ENCODE results near the gene CCDC88C.

CCDC88C gene

DNA sequence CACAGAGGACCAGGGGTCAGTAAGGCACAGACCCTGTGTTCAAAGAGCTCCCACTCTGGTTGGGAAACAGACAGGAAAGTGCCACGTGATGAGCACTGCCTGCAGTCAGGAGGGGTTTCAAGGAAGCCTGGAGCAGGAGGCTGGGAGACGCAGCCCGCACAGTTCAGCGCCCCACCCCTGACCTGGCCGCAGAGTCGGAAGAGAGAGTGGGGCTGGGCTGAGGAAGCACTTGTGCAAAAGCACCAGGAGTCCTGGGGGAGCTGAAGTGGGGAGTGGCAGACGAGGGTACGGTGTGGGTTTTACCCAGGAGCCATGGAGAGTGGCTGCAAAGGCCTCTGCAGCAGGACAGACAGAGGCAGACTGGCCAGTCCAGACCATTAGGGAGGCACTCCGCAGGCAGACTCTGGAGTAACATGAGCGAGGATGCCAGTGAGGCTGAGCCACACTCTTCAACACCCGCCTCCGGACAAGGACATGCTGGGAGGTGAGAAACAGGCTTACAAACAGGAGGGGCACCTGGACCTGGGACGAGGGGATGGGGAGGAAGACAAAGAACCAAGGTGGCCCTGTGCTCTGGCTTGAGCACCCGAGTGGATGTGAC lies 87.4 kb downstream of the CCDC88C start:
- no peak for DNase-seq (ENCODE audit: low read depth, low spot score)

DNA sequence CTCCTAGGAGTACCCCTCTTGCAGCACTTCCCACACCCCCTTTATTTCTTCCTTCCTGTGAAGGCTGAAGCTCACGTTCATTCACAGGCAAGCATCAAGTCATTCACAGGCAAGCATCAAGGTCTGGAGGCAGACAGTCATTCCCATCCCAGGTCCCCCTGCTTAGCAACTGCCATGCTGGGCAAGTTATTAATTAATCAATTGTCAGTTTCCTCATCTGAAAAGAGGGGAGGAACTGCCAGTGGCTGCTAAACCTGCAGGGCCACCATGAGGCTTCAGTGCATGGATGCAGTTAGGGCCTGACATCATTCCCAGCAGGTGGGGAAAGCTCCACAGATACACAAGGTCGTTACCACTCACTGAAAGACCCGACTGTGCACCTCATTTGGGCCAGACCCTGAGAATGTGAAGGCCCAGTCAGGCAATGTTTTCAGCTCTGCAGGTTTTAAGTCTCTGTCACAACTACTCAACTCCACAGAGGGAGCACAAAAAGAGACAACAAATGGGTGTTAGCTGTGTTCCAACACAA lies 88.1 kb downstream of the CCDC88C start:
- no peak for DNase-seq (ENCODE audit: low read depth, low spot score)

DNA sequence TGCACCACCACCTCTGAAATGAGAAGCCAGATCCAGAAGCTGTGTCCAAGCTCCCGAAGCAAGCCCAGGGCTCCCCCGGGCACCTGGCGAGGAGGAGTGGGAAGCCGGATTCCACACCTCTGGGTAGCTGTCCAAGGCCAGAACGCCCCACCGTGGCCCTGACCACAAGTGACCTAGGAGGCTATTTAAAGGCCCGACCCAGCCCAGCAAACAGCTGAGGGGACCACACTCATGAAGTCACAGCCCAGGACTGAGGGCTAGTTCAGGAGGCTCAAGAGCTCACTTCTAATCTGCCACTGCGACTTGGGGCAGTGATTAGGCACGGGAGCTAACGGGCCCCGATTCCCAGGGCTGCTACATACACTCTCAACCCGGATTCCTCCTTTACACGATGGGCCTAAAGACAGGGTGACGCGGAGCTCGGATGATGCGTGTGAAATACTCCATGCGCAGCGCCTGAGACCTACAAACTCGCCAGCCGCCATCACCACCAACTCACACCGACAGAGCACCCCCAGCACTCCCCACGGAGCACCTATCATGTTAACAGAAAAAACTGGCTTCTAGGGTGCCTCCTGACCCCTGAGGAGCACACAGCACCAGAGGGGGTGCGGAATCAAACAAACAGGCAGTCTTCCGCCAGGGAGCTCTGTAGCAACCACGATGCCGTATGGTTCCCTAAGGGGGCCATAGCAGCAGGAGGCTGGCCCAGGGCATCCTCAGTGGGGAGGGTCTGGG lies 89.1 kb downstream of the CCDC88C start:
- no peak for DNase-seq (ENCODE audit: low read depth, low spot score)

DNA sequence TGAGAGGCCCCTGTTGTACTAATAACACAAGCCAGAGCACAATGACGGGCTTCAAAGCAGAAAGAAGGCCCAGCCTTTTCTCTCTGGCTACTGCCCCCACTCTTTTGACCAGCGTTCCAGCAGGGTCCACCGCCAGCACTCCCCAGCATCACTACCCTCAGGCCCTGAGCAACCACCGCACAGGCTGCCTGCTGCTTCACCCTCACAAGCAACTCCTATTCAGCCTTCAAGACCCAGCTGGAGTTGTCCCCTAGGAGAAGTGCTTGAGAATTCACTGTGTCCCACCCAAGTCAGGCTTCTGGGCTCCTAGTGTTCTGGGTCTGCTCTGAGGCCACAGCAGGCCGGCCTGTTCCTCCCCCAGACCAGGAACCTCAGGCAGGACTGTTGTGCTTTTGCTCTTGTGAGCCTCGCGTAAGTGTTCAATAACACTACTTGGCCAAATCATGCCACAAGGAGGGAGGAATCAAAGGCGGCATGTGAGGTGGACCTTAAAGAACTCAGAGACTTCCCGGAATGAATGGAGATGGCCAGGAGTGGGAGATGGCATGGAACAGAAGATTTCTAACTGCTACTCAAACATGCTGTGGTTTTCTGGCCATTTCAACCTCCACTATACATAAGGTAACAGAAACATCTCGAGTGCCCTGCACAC lies 89.8 kb downstream of the CCDC88C start:
- DNase-seq (ENCODE audit: low read depth, low spot score) = no peak

DNA sequence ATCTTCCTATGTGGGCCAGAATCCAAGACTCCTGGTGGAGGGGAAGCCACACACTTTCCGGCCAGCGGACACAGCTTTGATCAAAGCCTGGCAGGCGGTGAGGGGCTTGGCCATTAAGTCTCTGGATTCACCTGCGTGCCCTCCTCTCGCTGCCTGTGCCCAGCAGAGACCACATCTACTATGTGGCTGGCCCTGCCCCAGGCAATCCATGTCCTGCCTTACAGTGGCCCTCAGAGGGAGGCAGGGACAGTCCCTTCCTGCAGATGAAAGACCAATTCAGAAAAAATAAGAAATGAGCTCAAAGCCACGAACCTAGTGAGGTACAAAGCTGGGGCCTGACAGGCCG lies 90.4 kb downstream of the CCDC88C start:
- DNase-seq (ENCODE audit: low read depth, low spot score) = no peak

DNA sequence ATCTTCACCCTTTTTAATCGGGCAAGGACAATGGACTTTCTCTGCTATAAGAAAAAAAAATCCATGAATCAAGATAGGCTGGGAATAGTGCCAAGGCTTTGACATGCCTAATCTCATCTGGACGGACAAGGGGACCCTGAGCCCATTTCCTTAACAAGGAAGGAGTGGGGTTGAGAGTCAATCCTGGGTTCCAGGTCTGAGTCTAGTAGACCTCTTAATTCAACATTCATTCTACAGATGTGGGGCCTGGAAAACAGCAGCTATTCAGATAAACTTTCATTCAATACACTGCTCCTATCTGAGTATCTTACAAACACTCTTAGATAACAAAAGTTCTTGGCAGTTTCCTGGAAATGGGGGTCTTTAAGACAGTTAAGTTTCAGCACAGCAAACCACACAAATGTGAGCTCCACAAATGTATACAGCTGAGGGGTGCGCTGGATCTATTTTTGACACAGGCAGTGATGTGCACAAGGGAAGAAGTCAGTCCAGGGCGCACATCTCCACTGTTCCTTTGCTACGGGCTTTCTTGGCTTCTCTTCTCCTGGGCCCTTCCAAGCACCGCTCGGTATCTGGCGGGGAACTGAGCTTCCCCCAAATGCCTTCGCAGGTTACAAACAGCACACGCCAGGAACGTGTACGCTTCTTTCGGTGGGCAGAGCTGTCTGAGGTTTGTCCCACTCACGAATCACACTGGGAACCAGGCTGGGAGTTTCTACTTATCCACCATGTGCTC lies 90.9 kb downstream of the CCDC88C start:
- no peak for DNase-seq (ENCODE audit: low read depth, low spot score)

DNA sequence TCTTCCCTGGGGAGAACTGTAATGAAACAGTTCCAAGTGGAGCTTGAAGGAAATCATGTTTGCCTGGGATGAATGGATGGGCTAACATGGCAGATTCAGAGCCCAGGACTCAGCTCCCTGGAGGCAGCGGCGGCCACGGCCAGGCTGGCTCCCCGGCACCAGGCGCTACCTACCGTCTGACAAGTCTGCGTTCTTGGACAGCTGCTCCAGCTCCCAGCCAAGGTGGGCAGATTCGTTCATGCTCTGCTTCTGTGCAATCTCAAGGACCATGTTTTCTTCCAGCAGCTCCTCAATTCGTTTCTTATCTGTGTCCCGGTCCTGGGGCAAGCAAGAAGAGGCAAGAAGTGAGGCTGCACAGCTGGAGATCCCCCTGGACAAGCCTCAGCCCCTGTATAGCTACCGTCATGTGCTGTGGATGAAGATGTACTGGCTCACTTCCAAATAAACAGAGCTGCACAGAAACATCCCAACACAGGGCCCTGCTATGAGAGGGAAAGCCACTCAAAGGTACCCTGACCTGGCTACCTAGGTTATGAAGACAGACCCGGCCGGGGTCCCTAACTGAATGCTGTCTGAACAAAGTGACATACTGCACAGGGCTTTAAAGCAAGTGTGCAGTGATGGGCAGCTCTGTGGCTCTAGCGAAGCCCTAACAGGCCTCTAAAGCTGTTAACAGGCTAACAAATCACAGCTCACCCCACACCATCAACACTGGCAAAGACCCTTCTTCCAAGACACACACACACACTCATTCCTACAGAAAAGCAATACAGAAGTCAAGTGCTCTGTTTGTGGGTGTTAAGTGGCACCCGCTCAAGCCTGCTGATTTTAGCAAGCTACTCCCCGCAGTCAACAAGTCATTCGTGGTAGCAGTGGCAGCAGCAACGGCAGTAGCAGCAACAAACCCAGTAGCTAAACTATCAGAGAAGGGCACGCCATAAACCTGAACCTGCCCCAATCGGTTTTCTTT lies 92.7 kb downstream of the CCDC88C start:
- DNase-seq (ENCODE audit: low read depth, low spot score) = no peak

DNA sequence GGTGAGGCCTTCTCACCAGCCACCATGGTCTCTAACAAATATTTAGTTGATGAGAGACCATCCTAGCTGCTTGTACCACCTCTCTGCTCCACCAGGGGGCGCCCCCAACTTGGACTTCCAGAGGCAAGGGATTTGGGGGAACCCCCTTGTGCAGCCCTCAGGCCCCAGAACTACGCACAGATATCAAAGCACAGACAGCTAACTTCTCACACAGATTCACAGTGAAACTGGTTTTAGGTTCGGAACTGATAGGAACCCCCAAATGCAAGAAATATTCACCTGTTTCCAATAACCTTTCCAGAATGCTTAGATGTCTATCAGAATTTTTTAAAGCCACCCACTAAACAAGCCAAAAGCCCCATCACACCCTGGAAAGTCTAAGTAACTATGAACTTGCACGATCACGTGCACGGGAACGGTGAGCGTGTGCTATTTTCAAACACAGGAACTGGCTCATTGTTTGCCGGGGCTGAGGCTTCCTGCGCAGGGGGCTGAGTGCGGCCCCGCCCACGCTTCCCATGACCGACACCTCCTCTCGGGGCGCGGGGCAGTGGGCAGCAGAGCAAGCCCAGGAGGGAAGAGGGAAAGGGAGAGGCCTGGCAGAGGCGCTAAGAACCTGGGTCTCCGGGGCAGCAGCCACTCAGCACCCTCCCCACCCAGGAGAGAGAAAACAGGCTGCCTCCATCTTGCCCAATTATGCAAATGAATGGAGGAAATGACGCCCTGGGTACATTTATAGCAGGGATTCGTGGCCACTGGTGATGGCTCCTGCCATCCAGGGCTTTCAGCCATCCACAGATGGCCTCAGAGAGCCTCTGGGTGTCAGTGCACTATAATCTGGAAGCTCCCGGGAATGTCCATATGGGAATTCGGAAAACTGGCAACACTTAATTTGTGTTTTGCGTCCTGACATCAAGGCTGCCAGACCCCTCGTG lies 93.7 kb downstream of the CCDC88C start:
- peak; percentile 93 for DNase-seq (ENCODE audit: low read depth, low spot score)

DNA sequence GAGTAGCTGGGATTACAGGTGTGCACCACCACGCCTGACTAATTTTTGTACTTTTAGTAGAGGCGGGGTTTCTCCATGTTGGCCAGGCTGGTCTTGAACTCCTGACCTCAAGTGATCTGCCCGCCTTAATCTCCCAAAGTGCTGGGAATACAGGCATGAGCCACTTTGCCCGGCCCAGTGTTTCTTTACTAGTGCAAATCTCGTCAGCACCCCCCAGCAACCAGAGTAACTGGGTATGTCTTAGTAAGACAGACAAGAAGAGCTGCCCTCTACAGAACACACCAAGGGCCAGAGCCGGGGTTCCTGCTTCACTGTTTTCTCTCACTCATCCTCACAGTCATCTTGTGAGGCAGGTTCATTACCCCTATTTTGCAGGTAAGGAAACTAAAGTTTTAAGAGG lies 94.6 kb downstream of the CCDC88C start:
- no peak for DNase-seq (ENCODE audit: low read depth, low spot score)

DNA sequence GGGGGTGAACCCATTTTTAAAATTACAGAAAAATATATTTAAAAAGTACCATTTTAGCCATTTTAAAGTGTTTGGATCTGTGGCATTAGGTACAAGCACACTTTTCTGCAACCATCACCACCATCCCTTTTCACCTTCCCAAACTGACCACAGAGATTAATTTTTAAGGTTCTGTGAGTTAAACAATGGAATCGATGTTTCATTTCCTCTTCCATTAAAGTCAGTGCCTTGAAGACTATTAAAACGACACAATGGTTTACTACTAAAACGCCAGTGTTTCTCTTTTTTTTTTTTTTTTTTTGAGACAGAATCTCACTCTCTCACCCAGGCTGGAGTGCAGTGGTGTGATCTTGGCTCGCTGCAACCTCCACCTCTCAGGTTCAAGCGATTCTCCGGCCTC lies 95.0 kb downstream of the CCDC88C start:
- no peak for DNase-seq (ENCODE audit: low read depth, low spot score)

DNA sequence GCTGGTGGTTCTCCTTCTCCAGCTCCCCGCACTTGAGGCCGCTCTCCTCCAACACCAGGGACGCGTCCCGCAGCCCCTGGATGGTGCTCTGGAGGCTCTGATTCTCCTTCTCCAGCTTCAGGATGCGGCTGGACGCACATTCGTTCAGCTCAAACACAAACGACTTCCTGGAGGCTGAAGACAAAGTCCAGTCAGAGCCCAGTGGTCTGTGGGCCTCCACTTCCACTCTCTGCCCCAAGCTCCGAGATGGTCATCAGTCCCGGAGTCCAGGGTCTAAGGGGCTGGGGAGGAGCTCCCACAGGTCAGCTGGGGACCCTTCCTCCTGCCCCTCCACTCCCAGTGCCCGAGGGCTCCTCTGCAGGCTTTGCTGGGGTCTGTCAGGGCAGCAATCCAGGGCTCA lies 96.5 kb downstream of the CCDC88C start:
- DNase-seq (ENCODE audit: low read depth, low spot score) = no peak

DNA sequence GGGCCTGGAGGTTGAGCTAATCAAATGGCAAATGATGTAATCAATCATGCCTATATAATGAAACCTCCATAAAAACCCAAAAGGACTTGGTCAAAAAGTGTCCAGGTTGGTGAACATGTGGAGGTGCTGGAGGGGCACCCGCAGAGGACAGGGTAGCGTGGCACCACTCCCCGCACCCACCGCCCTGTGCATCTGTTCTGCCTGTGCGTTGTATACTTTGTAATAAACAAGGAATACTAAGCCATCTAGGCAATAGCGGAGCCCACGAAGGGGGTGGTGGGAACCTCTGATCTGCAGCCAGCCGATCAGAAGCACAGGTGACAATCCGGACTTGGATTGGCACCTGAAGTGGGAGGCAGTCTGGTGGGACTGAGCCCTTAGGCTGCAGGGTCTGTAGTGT lies 97.4 kb downstream of the CCDC88C start:
- DNase-seq (ENCODE audit: low read depth, low spot score) = no peak

DNA sequence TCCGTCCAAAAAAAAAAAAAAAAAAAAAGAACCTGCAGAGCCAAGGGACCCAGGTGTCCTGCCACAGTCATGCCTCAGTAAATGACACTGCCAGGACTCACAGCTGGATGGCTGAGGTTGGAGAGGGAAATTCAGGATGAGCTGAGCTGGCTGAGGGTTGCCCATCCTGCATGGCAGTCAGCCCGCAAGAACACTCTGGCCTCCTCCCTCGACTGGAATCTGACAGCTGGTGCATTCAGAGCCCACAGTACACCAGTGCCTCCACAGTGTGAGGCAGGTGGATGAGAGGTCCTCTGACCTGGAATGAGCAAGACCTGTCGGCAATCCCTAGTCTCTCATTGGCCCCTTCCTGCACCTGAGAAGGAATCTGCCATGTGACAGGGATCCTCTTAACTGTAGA lies 98.7 kb downstream of the CCDC88C start:
- no peak for DNase-seq (ENCODE audit: low read depth, low spot score)

DNA sequence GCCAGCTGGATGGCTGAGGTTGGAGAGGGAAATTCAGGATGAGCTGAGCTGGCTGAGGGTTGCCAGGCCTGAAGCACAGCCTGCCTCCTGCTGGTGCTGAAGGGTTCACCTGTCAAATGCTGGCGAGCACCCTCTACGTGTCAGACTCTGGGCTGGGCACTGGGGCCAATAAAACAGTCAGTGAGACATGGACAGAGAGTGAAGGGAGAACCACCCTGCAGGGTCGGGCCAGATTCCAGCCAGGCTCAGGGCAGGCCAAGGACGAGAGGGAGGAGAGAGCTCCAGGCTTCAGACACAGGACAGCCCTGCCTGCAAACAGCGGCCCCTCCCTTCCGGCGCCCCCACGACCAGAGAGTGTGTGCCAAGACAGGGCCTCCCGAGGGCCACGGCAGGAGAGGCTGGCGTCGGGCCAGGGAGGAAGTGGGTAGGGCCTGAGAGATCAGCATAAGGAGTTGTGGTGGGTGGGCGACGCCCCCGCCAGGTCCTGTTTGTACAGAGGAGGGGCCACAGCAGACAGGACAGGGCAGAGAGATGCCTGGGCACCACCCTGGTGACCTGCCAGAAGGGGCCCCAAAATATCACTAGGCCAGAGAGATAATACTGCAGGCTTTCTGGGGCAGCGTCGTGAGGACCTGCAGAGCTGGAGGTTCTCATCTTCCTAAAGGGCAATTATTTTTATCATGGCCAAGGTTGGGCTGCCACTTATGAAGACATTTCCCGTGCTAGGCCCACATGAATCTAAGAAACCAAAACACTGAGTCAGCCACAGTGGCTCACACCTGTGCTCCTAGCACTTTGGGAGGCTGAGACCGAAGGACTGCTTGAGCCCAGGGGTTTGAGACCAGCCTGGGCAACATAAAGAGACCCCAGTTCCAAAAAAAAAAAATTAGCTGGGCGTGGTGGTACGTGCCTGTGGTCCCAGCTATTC lies 100.0 kb downstream of the CCDC88C start:
- DNase-seq (ENCODE audit: low read depth, low spot score) = peak; percentile 41

DNA sequence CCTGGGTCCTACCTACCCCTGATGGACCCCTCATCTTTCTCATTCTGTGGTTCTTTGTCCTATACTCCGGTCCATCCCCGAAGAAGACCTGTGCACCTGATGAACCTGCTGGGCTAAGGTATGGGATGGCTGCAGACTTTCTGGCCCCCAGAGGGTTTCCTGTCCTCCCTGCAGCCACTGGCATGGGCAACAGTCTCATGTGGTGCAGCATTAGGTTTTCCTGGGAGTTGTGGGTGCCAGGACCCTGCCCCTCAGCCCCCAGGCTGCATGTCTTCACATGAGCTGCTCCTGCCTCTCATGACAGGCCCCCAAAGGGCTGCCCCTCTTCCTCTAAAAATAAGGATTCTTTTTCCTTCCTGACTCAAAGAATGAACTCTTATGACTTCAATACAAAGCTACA lies 100.9 kb downstream of the CCDC88C start:
- no peak for DNase-seq (ENCODE audit: low read depth, low spot score)

DNA sequence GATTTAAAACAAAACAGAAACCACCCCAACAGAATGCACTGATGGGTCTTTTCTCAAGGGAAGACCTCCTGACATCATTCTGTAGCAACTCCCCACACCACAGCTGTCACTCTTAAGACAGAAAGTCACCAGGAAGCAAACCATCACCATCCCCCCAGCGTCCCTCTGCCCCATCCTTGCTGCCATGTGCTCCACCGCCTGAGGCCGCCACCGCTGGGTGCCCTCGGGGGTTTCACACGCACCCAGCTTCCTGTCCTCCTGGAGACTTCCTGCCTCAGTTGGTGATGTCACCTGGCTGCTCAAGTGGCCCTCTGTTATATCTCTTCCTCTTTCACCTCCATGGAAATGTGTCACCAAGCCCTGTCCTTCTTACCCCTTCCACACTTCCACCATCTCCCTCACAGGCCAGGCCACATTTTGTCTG lies 101.8 kb downstream of the CCDC88C start:
- DNase-seq (ENCODE audit: low read depth, low spot score) = peak; percentile 61

DNA sequence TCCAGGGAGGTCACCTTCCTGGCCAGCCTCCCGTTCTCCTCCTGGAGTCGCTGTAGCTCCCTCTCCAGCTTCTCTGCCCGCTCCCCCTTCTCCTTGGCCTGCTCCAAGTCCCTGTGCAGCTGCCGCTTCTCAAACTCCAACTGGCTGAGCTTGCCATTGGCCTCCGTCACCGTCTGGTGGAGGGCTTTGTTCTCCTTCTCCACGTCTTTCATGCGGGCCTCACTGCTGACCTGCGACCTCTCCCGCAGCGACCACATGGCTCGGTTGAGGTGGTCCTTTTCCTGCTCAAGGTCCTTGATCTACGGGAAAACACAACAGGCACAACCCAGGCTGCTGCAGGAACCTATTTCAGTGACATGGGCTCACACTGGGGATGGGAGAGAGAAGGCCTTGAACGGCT lies 103.8 kb downstream of the CCDC88C start:
- DNase-seq (ENCODE audit: low read depth, low spot score) = no peak

DNA sequence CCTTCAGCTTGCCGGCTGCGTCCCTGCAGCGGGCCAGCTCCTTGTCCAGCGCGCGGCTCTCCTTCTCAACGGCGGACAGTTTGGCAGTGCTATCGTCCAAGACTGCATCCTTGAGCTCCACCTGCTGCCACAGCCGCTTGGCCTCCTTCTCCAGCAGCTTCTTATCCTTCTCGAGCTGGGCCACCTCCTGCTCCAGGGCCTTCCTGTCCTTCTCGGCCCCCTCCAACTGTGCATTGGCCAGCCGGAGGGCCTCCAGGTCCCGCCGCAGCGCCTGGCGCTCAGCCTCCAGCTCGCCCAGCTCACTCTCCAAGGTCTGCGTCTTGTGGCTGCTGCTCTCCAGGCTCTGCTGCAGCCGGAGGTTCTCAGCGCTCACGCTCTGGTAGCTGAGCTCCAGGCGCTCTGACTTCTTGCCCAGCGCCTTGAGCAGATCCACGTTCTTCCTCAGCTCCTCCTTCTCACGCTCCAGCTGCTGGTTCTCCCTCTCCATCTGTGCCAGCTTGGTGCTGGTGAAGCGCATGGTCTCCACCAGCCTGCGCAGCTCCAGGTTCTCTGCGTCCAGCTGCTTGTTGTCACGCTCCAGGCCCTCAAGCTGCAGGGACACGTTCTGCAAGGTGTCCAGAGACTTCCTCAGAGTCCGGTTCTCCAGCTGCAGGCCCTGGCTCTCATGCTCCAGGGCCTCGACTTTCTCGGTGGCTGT lies 104.3 kb downstream of the CCDC88C start:
- DNase-seq (ENCODE audit: low read depth, low spot score) = no peak

Data from activated CD4-positive, CD25-positive, alpha-beta regulatory T cell treated with anti-CD3 and anti-CD28 coated beads, Interleukin-2, amount 50 U/mL, for 16 hours (primary cell).